Measurements from ENCODE around the gene DIP2C. TPM values are rescaled to one million over a fixed set of nuclear protein-coding genes. Genes with fewer than 3 reads are reported as not detected.

Gene DIP2C
- total RNA-seq, 2 experiments from 2014 or later, result 0.70 to 0.76 TPM

DNA sequence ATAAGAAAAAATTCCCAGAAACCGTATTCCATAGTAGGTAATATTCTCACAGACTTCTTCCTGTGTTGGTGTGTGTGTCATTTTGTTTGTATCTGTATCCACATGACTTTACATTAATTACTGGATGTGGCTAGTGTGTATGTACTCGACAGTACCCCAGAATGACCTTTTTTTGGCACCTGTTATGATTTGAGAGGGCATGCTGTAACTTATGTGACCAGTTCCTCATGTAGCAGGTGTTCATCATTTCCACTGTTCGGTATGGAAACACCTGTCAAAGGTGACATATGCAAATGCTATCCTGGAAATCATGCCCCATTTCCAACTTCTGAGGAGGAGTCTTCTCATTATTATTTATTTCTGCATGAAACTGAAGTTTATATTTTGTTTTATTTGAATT, 464.9 kb downstream of the DIP2C start:
- POLR2A ChIA-PET, result no interaction called here
- DNase-seq, result no peak
- CTCF ChIA-PET, result no interaction called here
- Mint-ChIP-seq H3K27me3 (no peaks in the 10 kb centered on the region), H3K9me3 (no peaks in the 10 kb centered on the region), H3K4me3 (no peak overlapping the region), H3K36me3 (ENCODE audit: low read depth) (peaks cover 2% of the 10 kb centered on the region), H3K4me1 (peaks cover 21% of the 10 kb centered on the region), H3K27ac (no peak overlapping the region)

Other genes starting within 250 kb of the DIP2C start
- 100 to 1,000 TPM in 1 of 2 experiments, 10 to 100 TPM in 1; 99.0 to 103 TPM for gene LARP4B, start 242.0 kb upstream of the DIP2C start, total RNA-seq

All from activated CD4-positive, alpha-beta memory T cell treated with anti-CD3 and anti-CD28 coated beads, Interleukin-2, amount 10 ng/mL, durations not matched to agents 7 days and 5 days (primary cell).